Esophagus (tissue), 2 donors: ENCODE measurements around the gene COMP. TPM values are rescaled to one million over a fixed set of nuclear protein-coding genes. Genes with fewer than 3 reads are reported as not detected.

Experiments used
- H3K27ac ChIP-seq, 2 donors: one replicate each; pipeline ENCODE4 v1.5.1; 2013; ENCODE audit warnings: low read depth in 2 of 2, mild to moderate bottlenecking in 2 of 2, inconsistent platforms in 1 of 2, low read length in 1 of 2, moderate library complexity in 1 of 2
- H3K27me3 ChIP-seq, 2 donors: one replicate each; pipeline ENCODE4 v1.6.1; 2013; ENCODE audit warnings: low read length in 2 of 2, control low read depth in 1 of 2, mild to moderate bottlenecking in 1 of 2; ENCODE audit not compliant: insufficient read depth in 2 of 2, control insufficient read depth in 1 of 2
- H3K36me3 ChIP-seq, 2 donors: one replicate each; pipeline ENCODE4 v1.6.1; 2013; ENCODE audit warnings: low read length in 1 of 2; ENCODE audit not compliant: control insufficient read depth in 2 of 2, insufficient read depth in 2 of 2
- H3K4me1 ChIP-seq, 2 donors: one replicate each; pipeline ENCODE4 v1.6.1; 2013; ENCODE audit warnings: low read length in 1 of 2; ENCODE audit not compliant: control insufficient read depth in 2 of 2, insufficient read depth in 2 of 2
- H3K4me3 ChIP-seq, 2 donors: one replicate each; pipeline ENCODE4 v1.5.1; 2013; ENCODE audit warnings: low read length in 2 of 2, mild to moderate bottlenecking in 2 of 2, low read depth in 1 of 2, moderate library complexity in 1 of 2
- H3K9me3 ChIP-seq, 2 donors: one replicate each; pipeline ENCODE4 v1.6.1; 2013; ENCODE audit warnings: mild to moderate bottlenecking in 2 of 2, low read depth in 1 of 2, low read length in 1 of 2, moderate library complexity in 1 of 2; ENCODE audit not compliant: control insufficient read depth in 2 of 2, insufficient read depth in 1 of 2
- WGBS, 2 donors: extraction: QIAGEN DNeasy Blood & Tissue Kit; methylation state at CpG; one replicate each; pipeline ENCODE4 v1.1.7; 2013; 5-methylcytosine and 5-hydroxymethylcytosine counted together
- polyA plus RNA-seq, 2 donors: library from polyadenylated mRNA; stranded (reverse); fragments of 200-250 nt; gene quantifications; one replicate each; pipeline ENCODE4 v1.2.3, GENCODE V29; 2013
- donor health status: healthy with polysubstance abuse.
- donor health status: Bipolar disorder and iron deficiency.

The COMP gene
- polyA plus RNA-seq, 2 donors, result 0.71 to 4.0 TPM

DNA sequence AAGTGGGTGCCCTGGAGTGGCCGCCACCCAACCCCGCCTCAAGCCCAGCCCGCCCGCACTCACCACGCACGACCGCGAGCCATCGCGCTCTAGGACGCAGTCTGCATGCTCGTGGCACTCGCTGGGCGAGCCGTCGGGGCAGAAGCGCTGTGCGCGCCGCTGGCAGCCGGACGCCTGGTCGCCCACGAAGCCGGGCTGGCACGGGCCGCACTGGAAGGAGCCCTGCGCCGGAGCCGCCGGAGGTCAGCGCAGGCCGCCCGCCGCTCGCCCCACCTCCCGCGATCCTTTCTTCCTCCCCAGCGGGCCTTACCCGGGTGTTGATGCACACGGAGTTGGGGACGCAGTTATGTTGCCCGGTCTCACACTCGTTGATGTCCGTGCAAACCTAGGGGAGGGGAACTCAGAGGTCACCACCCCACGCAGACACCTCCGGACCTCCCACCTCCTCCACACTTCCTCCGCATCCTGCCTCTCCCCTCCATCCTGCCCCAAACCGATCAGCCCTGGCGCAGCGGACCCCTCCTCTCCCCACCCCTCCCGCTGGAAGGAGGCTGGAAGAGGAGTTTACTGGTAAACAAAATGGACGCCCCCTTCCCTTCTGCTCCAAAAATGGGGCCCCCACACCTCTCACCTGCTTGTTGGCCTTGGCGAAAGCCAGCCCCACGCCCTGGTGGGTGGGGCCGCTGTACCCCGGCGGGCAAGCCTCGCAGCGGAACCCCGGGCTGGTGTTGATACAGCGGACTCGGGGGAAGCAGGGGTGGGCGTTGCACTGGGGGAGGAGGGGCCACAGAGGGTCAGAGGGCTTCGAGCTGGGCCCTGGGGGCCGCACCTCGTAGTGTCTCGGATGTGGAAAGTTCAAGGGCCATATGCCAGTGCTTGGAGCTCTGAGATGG is 2.3 kb downstream of the COMP start:
- 4% methylated on average over 68 of the region's 68 CpGs for WGBS, 2 donors
- H3K27me3 ChIP-seq, result peaks cover 8 to 39% of the 10 kb centered on the region in 2 donors
- H3K9me3 ChIP-seq, result peaks cover 0 to 3% of the 10 kb centered on the region in 2 donors
- no peak overlapping the region for H3K4me3 ChIP-seq
- H3K36me3 ChIP-seq, result no peaks in the 10 kb centered on the region
- H3K4me1 ChIP-seq, result peaks cover 0 to 25% of the 10 kb centered on the region in 2 donors
- no peak overlapping the region for H3K27ac ChIP-seq

GRCh38 chr19:18785179-18786124 is 5.7 kb downstream of the COMP start:
- 11 to 12% methylated on average over 59 to 65 of the region's 65 CpGs for WGBS, 2 donors
- peaks cover 0 to 26% of the 10 kb centered on the region in 2 donors for H3K4me1 ChIP-seq
- H3K27ac ChIP-seq, result no peak overlapping the region
- peaks cover 0 to 3% of the 10 kb centered on the region in 2 donors for H3K9me3 ChIP-seq
- no peaks in the 10 kb centered on the region for H3K36me3 ChIP-seq
- no peak overlapping the region for H3K4me3 ChIP-seq
- H3K27me3 ChIP-seq, result peaks cover 4 to 29% of the 10 kb centered on the region in 2 donors

DNA sequence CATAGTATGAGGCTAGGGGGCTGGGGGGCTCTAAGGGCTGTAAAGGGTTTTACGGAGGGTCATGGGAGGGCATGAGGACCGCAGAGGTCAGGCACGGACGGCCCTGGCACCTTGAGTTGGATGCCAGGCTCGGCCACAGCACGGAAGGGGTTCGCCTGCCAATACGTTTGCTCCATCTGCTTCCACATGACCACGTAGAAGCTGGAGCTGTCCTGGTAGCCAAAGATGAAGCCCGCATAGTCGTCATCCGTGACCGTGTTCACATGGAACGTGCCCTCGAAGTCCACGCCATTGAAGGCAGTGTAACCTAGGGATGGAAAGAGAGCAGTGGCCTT is 6.4 kb downstream of the COMP start:
- WGBS, 2 donors, result 75 to 78% methylated on average over 16 of the region's 16 CpGs
- no peak overlapping the region for H3K4me3 ChIP-seq
- H3K27me3 ChIP-seq, result peaks cover 4 to 24% of the 10 kb centered on the region in 2 donors
- no peak overlapping the region for H3K27ac ChIP-seq
- H3K4me1 ChIP-seq, result peaks cover 0 to 22% of the 10 kb centered on the region in 2 donors
- peaks cover 0 to 3% of the 10 kb centered on the region in 2 donors for H3K9me3 ChIP-seq
- H3K36me3 ChIP-seq, result no peaks in the 10 kb centered on the region

GRCh38 chr19:18783958-18784785 is 6.9 kb downstream of the COMP start:
- H3K27me3 ChIP-seq, result peaks cover 4 to 19% of the 10 kb centered on the region in 2 donors
- peaks cover 0 to 3% of the 10 kb centered on the region in 2 donors for H3K9me3 ChIP-seq
- 85 to 86% methylated on average over 19 of the region's 19 CpGs for WGBS, 2 donors

GRCh38 chr19:18782559-18783225 is 8.4 kb downstream of the COMP start:
- Histone ChIP-seq H3K36me3 (no peaks in the 10 kb centered on the region), H3K27ac (no peak overlapping the region), H3K4me1 (peaks cover 0 to 12% of the 10 kb centered on the region in 2 donors), H3K9me3 (peaks cover 0 to 3% of the 10 kb centered on the region in 2 donors), H3K4me3 (no peak overlapping the region), H3K27me3 (peaks cover 0 to 6% of the 10 kb centered on the region in 2 donors)
- WGBS, 2 donors, result 83 to 85% methylated on average over 21 to 22 of the region's 22 CpGs

More at GRCh38 chr19:18783958-18784785, 6.9 kb downstream of the COMP start:
- H3K36me3 ChIP-seq, result no peaks in the 10 kb centered on the region
- no peak overlapping the region for H3K27ac ChIP-seq
- H3K4me3 ChIP-seq, result no peak overlapping the region
- peaks cover 0 to 19% of the 10 kb centered on the region in 2 donors for H3K4me1 ChIP-seq

- Histone ChIP-seq H3K4me3 (no peak overlapping the region), H3K9me3 (no peaks in the 10 kb centered on the region), H3K27ac (no peak overlapping the region), H3K27me3 (peaks cover 0 to 1% of the 10 kb centered on the region in 2 donors), H3K4me1 (peaks cover 0 to 10% of the 10 kb centered on the region in 2 donors), H3K36me3 (no peaks in the 10 kb centered on the region)
- 48 to 51% methylated on average over 20 of the region's 20 CpGs for WGBS, 2 donors
Observed at GRCh38 chr19:18781885-18782527, 9.1 kb downstream of the COMP start.

DNA sequence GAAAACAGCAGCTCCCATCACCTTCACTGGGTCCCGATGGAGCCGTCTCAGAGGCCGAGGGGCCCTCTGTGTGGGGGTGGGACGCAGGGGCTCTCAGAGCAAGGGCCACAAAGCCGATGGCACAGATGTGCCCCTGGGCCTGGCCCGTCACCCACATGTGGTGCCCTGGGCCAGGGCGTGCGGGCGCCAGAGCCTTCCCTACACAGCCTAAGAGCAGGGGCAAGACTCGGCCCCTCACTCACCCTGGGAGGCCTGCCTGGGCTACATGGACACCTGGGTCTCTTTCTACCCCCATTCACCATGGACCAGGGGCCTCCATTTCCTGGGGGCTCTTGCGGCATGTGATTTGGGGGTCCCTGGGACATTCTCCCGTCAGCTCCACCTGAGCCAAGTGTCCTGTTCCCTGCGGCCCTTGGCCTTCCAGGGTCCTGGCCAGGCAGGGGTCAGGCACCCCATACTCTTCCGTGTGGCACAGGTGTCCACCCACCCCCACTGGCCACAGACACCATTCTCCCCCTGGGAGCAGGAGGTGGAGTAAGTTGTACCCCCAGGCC is 10.0 kb downstream of the COMP start:
- Histone ChIP-seq H3K4me1 (peaks cover 0 to 10% of the 10 kb centered on the region in 2 donors), H3K4me3 (no peak overlapping the region), H3K27me3 (no peaks in the 10 kb centered on the region), H3K36me3 (no peaks in the 10 kb centered on the region), H3K27ac (no peak overlapping the region), H3K9me3 (no peaks in the 10 kb centered on the region)
- 88 to 90% methylated on average over 14 of the region's 14 CpGs for WGBS, 2 donors

DNA sequence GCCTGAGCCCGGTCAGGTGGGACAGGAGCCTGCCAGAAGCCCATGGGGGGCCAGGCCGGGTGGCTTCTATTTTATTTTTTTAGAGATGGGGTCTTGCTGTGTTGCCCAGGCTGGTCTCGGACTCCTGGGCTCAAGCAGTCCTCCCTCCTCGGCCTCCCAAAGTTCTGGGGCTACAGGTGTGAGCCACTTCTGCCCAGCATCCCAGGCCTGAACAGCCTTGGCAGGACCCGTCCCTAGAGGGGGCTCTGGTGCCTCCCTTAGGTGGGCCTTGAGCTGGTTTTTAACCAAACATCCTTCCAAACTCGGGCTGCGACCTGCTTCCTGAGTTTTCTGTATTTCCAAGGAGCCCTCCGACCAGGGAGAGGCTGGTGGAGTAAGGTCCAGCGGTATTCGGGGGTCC is 10.5 kb downstream of the COMP start:
- Histone ChIP-seq H3K27ac (no peak overlapping the region), H3K4me1 (peaks cover 0 to 9% of the 10 kb centered on the region in 2 donors), H3K36me3 (no peaks in the 10 kb centered on the region), H3K4me3 (no peak overlapping the region), H3K27me3 (no peaks in the 10 kb centered on the region), H3K9me3 (no peaks in the 10 kb centered on the region)
- 79 to 80% methylated on average over 10 of the region's 10 CpGs for WGBS, 2 donors
